Endothelial cell of hepatic sinusoid (primary cell): ENCODE results near the gene RNF175.

Experiments used
- in situ Hi-C: cut with HindIII; loops from 2 replicates; pipeline ENCODE4 v1.10.0; 2017; ENCODE audit warnings: low sequenced_read_pairs

Gene RNF175

GRCh38 chr4:153750197-153750817, 9.5 kb downstream of the RNF175 start:
- in situ Hi-C loops: no loop called here

- in situ Hi-C loops: no loop called here
These were observed 11.4 kb downstream of the RNF175 start for GRCh38 chr4:153748378-153748777.

GRCh38 chr4:153747406-153747955, 12.3 kb downstream of the RNF175 start:
- in situ Hi-C loops: no loop called here

GRCh38 chr4:153745651-153746050, 14.2 kb downstream of the RNF175 start:
- in situ Hi-C loops: no loop called here

GRCh38 chr4:153741541-153741940, 18.3 kb downstream of the RNF175 start:
- in situ Hi-C loops: no loop called here

GRCh38 chr4:153735906-153736461, 23.8 kb downstream of the RNF175 start:
- in situ Hi-C loops: no loop called here

GRCh38 chr4:153733751-153734448, 25.9 kb downstream of the RNF175 start:
- in situ Hi-C loops: no loop called here

GRCh38 chr4:153731239-153731638, 28.6 kb downstream of the RNF175 start:
- in situ Hi-C loops: no loop called here

GRCh38 chr4:153729895-153730294, 29.9 kb downstream of the RNF175 start:
- in situ Hi-C loops: no loop called here

GRCh38 chr4:153728660-153729059, 31.2 kb downstream of the RNF175 start:
- in situ Hi-C loops: no loop called here

- in situ Hi-C loops: no loop called here
These were observed 31.7 kb downstream of the RNF175 start for GRCh38 chr4:153728151-153728550.

GRCh38 chr4:153725831-153726154, 34.0 kb downstream of the RNF175 start:
- in situ Hi-C loops: no loop called here

GRCh38 chr4:153725136-153725830, 34.5 kb downstream of the RNF175 start:
- in situ Hi-C loops: no loop called here

- in situ Hi-C loops: no loop called here
These were observed 35.2 kb downstream of the RNF175 start for GRCh38 chr4:153724606-153725005.

- in situ Hi-C loops: no loop called here
These were observed 37.8 kb downstream of the RNF175 start for GRCh38 chr4:153722036-153722435.

- in situ Hi-C loops: no loop called here
These were observed 45.8 kb downstream of the RNF175 start for GRCh38 chr4:153713866-153714646.

GRCh38 chr4:153710681-153711080, 49.1 kb downstream of the RNF175 start:
- in situ Hi-C loops: no loop called here

- in situ Hi-C loops: no loop called here
These were observed 53.3 kb downstream of the RNF175 start for GRCh38 chr4:153706519-153706918.

GRCh38 chr4:153705743-153706468, 53.9 kb downstream of the RNF175 start:
- in situ Hi-C loops: no loop called here

- in situ Hi-C loops: no loop called here
These were observed 55.3 kb downstream of the RNF175 start for GRCh38 chr4:153704522-153704921.
